HG02970 (cell line): ENCODE data around the gene PTPN20.
"Not testable (repeated sequence)": the region's sequence is repeated elsewhere in the genome, so short reads cannot be mapped to it uniquely, and the experiment has no call there.

Source experiments
- ATAC-seq: cut with Tn5 transposase; IDR thresholded peaks from one replicate; pipeline ENCODE4 v1.9.1; 2021; ENCODE audit warnings: mild to moderate bottlenecking, moderate library complexity, moderate number of reproducible peaks; ENCODE audit not compliant: unreplicated experiment, low FRiP score

The PTPN20 gene, protein sequence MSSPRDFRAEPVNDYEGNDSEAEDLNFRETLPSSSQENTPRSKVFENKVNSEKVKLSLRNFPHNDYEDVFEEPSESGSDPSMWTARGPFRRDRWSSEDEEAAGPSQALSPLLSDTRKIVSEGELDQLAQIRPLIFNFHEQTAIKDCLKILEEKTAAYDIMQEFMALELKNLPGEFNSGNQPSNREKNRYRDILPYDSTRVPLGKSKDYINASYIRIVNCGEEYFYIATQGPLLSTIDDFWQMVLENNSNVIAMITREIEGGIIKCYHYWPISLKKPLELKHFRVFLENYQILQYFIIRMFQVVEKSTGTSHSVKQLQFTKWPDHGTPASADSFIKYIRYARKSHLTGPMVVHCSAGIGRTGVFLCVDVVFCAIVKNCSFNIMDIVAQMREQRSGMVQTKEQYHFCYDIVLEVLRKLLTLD

GRCh38 chr10:46911144-46911876 lies at the start of gene PTPN20:
Gene PTPN20 (plus strand): TSS chr10:46911428. CDS start chr10:46932500, 21,072 bp downstream.
- ATAC-seq, result not testable (repeated sequence)

GRCh38 chr10:46869716-46870115 lies 41.5 kb upstream of the PTPN20 start:
- not testable (repeated sequence) for ATAC-seq

DNA sequence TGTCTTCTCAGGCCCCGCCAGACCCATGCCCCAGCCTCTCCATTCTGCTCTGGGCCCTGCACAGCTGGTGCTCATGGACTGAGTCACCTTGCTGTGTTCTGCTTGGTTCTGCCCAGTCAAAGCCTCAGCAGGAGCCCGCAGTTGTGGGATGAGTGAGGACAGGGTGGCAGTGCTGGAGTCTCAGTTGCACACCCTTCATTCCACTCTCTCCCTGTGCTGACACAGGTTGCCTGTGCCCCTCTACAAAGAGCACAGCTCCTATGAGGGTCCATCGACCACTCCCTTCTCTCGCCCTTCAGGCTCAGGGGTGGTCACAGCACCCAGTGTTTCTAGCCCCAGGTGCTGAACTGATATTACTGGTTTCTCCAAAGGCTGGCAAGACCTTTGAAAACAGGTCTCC lies 39.6 kb upstream of the PTPN20 start:
- not testable (repeated sequence) for ATAC-seq

- not testable (repeated sequence) for ATAC-seq
Observed at GRCh38 chr10:46875304-46875703, 35.9 kb upstream of the PTPN20 start.

DNA sequence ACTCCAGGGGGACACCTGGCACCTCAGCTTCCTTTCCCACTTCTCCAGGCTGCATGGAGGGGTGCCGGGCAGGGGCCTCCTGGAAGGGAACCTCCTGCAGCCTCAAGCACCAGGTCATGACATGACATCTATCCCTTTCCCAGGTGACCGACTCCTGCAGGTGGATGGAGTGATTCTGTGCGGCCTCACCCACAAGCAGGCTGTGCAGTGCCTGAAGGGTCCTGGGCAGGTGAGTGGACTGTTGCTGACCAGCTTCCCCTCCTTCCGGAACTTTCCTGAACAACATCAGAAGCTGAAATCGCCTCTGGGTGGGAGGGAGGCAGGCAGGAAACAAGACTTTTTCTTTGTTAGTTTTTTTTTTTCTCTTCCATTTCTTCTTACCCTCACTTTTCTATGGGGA lies 34.5 kb upstream of the PTPN20 start:
- not testable (repeated sequence) for ATAC-seq

- not testable (repeated sequence) for ATAC-seq
Observed at GRCh38 chr10:46878761-46879160, 32.5 kb upstream of the PTPN20 start.

GRCh38 chr10:46890813-46891611 lies 20.2 kb upstream of the PTPN20 start:
- not testable (repeated sequence) for ATAC-seq

DNA sequence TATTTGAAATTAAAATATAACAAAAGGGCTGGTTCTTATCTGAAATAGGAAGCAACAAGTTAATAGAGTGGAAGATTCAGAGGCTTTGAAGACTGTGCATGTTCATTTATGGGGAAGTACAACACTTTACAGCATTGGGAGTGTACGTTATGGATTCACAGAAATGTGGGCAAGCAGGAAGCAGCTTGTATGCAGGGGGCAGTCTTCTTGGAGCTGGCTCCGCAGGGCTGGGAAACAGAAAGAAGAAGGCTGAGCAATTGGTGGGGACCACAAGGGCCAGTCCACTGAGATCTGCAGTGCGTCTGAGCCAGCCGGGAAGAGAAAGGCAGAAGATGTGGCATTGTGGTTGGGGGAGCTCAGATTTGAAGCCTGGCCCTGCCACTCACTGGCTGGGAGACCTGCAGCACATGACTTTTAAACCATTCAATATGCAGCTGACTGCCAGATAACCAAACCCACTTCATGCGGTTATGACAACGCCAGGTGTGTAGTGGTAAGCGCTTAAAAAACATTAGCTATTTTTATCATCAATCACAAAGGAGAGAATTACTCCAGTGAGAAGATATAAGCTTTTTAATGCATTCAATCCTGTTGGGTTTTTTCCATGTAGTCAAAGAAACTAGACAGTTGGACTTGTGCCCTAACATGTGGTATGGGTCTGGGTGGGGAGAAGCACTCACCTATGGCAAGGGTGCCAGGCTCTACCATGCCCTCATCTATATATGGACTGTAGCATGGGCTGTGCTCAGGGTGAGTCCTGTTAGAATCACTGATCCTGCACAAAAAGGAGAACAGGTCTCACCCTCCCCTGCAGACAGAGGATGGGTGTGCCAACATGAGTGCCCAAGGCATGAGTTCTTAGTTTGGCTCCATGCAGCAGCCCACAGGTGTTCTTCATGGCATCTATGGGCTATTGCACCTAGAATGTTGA lies 14.2 kb upstream of the PTPN20 start:
- not testable (repeated sequence) for ATAC-seq

- not testable (repeated sequence) for ATAC-seq
Observed at GRCh38 chr10:46901247-46901646, 10.0 kb upstream of the PTPN20 start.

DNA sequence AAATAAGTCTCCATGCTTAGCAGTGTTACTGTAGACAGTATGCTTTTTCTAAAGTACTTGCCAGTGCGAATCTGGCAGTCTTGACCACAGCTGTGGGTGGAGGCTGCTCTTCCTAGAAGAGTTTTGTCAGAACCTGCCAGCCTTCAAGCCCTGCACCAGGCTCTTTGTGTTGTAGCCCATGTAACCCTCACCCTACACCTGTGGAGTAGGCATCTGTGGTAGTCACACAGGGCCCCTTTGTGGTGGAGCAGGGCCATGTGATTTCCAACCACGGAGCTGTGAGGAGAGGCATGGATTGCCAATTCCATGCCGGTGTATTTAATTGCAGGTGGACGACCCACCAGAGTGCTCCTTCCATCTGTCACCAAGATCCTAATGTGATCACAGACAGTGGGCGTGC lies 7.4 kb upstream of the PTPN20 start:
- ATAC-seq, result not testable (repeated sequence)

- ATAC-seq, result not testable (repeated sequence)
Observed at GRCh38 chr10:46906359-46906758, 4.9 kb upstream of the PTPN20 start.

DNA sequence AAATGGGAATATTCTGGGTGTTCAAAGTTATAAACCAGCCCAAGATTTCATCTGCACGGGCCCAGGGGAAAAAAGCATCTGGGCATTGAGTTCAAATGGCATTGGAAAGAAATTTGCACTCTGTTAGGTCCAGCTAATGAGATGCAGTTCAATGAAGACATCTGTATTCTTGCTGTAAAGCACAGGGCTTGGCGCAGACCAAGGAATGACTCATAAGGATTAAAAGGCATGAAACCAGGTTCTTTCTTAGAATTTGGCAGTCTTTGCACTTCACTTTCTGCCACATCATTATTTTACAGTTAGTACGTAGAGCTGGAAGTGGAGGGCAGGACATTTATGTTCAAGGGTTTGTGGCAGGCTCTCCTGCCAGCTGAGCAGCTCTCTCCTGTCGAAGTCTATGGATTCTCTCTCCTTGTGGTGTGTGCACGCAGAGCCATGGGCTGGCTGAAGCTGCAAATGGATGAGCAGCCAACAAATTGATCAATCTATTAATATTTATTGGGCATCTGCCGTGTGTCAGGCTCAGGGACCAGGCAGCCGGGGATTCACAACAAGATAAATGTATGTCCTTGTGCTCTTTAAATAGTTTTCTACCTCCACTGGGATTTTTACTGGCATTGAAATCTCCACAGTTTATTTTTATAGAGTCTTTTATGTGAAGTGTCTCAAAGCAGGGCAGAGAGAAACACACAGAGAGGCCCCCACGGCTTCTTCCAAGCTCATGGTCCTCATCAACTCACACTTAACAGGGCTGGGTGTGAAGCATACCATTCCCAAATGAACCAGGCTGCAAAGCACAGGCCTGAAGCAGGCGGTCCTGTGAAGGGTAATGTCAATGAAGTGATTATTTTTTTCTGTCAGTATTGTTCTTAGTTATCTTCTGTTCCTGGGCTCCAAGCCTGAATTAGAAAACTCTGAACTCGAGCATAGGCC lies 3.8 kb upstream of the PTPN20 start:
- not testable (repeated sequence) for ATAC-seq

DNA sequence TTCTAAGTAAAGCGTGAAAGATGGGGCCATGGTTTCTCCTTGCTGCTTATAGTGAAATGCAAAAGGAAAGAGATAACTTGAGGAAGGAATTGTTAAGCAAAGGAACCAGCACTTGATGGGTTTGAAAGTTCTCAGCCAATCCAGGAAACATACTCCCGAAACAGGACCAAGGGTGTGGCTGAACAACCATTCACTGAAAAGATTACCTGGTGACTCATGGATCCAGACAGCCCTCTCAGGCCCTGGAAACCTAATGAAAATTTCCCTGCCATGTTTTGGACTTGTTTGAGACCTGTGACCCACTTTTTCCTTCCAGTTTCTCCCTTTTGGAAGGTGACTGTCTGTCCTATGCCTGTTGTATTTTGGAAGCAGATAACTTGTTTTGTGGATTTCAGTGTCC lies 11.3 kb downstream of the PTPN20 start:
- not testable (repeated sequence) for ATAC-seq

GRCh38 chr10:46925156-46925555 lies 13.9 kb downstream of the PTPN20 start:
- not testable (repeated sequence) for ATAC-seq

DNA sequence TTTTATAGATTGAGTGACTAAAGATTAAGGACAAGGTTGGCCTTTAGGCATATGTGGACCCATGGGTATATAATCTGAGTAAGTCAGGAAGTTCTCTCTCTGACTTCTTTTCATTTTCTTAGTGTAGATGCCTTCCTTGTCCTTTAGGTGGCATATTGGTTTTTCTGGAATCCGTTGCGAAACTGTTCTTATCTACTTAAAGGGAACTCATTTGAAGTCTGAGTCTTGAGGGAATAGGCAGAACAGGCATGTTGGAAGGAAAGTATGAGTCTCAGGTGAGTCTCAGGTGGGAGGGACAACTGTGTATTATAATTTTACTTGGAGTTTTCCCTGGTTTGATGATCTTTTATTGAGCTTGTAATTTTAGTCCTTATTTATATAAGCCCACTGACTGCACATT lies 14.6 kb downstream of the PTPN20 start:
- not testable (repeated sequence) for ATAC-seq

DNA sequence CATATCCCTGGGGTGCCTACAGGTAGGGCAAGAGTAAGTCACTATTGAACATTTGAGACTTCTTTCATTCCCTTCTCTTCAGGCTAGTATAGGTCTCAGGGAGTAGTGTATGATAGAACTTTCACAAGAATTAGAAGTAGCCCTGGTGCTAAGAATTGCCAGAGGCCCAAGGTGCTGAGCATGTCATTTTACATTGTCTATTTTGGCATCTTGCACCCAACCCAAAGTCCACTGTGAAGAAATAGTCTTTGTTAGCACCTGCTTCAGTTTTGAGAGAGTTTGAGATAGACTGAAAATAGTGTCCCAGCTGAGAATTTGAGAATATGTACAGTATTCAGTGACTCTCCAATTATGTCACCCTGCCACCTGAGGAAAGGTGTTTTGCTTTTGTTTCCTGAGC lies 17.6 kb downstream of the PTPN20 start:
- ATAC-seq, result not testable (repeated sequence)

GRCh38 chr10:46932383-46932782 lies 21.2 kb downstream of the PTPN20 start:
- not testable (repeated sequence) for ATAC-seq

- not testable (repeated sequence) for ATAC-seq
Observed at GRCh38 chr10:46941091-46941490, 29.9 kb downstream of the PTPN20 start.
